CD4-positive, alpha-beta T cell treated with Interleukin-1 beta for 1 hour (primary cell): Measurements from ENCODE around the gene EIF4E3.

Source experiments
- DNase-seq, 2 donors: peaks; one replicate each; pipeline ENCODE4 v3.0.0-alpha.2; 2020 to 2022

EIF4E3 gene

GRCh38 chr3:71725271-71725991 lies at the start of gene EIF4E3:
Gene EIF4E3, minus strand, starts transcription at chr3:71725402. Its CDS starts 35 bp downstream, at chr3:71725367.
- peak in 1 of 2 donors; percentile 27 for DNase-seq

GRCh38 chr3:71771884-71772283 lies 46.7 kb upstream of the EIF4E3 start:
- DNase-seq, result no peak

GRCh38 chr3:71771126-71771525 lies 45.9 kb upstream of the EIF4E3 start:
- DNase-seq, result no peak

GRCh38 chr3:71763426-71763825 lies 38.2 kb upstream of the EIF4E3 start:
- no peak for DNase-seq

- no peak for DNase-seq
Observed at GRCh38 chr3:71760140-71760539, 34.9 kb upstream of the EIF4E3 start.

GRCh38 chr3:71759401-71759800 lies 34.2 kb upstream of the EIF4E3 start:
- peak in 1 of 2 donors; percentile 8 for DNase-seq

GRCh38 chr3:71758091-71758490 lies 32.9 kb upstream of the EIF4E3 start:
- DNase-seq, result no peak

- DNase-seq, result no peak
Observed at GRCh38 chr3:71754610-71755253, 29.5 kb upstream of the EIF4E3 start.

- DNase-seq, result peak in 1 of 2 donors; percentile 15
Observed at GRCh38 chr3:71753701-71754609, 28.8 kb upstream of the EIF4E3 start, which contains the start of gene GPR27. Gene GPR27, plus strand, starts transcription at chr3:71753855. Its CDS starts 195 bp downstream, at chr3:71754050.

GRCh38 chr3:71752831-71753700 lies 27.9 kb upstream of the EIF4E3 start:
- no peak for DNase-seq

GRCh38 chr3:71751602-71752001 lies 26.4 kb upstream of the EIF4E3 start:
- no peak for DNase-seq

- DNase-seq, result no peak
Observed at GRCh38 chr3:71744738-71745137, 19.5 kb upstream of the EIF4E3 start.

GRCh38 chr3:71742621-71743020 lies 17.4 kb upstream of the EIF4E3 start:
- DNase-seq, result no peak

- DNase-seq, result no peak
Observed at GRCh38 chr3:71734881-71735280, 9.7 kb upstream of the EIF4E3 start.

- no peak for DNase-seq
Observed at GRCh38 chr3:71733319-71733718, 8.1 kb upstream of the EIF4E3 start.

- no peak for DNase-seq
Observed at GRCh38 chr3:71732637-71733036, 7.4 kb upstream of the EIF4E3 start.

- DNase-seq, result peak in 1 of 2 donors; percentile 45
Observed at GRCh38 chr3:71728632-71729342, 3.6 kb upstream of the EIF4E3 start.

GRCh38 chr3:71726146-71726545 lies 944 bp upstream of the EIF4E3 start:
- peak; percentile 37 to 73 for DNase-seq

GRCh38 chr3:71724584-71725270 lies 475 bp downstream of the EIF4E3 start:
- DNase-seq, result no peak

- DNase-seq, result no peak
Observed at GRCh38 chr3:71724171-71724453, 1.1 kb downstream of the EIF4E3 start.
